Measurements from ENCODE around the gene GNA15.

The GNA15 gene

GRCh38 chr19:3121396-3121795, 14.4 kb upstream of the GNA15 start:
- DNase-seq (ENCODE audit: low read depth, low spot score): no peak

DNA sequence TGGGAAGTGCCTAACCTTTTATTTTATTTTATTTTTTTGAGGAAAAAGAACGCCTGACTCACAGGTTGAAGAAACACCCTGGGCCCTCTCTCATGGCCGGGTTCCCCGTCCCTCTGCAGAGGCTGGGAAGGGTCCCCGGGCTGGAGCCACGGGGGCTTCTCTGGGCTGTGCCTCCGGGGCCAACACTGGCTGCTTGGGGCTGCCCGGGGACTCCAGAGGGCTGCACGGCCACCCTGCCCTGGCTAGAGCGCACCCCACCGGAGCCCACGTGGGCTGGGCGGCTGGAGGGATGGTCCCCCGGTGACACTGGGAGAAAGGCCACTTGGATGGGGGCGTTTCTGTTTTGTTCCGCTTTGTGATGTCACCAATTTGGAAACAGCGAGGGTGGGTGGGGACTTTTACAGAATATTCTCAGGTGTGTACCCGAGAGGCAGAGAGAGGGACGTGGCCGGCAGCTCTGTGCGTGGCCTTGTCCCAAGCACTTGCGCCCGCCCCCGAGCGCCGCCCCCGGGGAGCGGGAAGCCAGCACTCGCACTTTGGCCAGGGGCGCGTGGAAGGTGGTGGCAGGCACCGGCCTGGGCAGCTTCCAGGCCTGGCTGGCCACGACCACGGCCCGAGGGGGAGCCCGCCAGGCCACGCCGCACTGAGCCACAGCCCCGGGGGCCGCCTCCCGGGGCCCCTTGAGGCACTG, 13.9 kb upstream of the GNA15 start:
- DNase-seq (ENCODE audit: low read depth, low spot score): no peak

DNA sequence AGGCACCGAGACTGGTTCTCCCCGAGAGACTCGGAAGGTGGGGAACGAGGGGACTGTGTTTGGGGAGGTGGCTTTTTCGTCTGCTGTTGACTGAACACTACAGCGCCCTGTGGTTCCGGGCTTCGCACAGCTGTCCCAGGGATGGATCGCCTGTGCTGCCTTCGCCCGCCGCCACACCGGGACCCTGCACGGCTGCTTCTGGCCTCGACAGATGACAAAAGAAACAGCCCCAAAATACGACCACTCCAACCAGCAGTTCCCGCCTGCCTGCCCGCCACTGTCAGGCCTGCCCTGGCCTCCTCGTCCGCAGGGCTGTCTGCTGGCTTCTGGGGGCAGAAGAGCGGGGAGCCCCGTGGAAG, 13.3 kb upstream of the GNA15 start:
- DNase-seq (ENCODE audit: low read depth, low spot score): no peak

DNA sequence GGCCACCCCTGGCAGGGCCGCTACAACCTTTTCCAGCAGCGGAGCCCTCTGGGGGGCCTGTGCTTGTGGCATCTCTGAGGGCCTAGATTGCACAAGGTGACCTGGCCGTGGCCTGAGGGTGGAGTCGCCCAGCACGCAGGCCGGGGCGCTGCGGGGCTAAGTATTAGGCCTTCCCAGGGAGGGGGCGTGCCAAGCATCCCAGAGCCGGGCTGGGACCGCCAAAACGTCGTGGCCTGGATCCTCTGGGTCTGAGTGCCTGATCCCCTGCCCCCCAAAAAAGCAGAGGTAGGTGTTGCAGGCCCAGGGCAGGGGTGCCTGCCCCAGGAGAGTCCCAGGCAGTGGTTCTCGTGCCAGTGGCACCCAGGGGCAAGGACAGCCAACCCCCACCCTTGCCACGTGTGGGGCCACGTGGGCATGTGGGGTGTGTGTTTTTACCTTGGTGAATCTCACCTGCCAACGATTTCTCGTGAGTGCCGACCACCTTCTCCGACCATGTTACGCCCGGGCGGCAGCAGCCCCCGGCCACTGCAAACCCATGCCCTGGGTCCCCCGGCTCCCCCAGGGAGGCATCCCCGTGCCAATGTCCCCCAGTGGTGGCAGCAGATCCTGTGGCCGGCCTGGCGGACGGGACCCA, 12.6 kb upstream of the GNA15 start:
- no peak for DNase-seq (ENCODE audit: low read depth, low spot score)

DNA sequence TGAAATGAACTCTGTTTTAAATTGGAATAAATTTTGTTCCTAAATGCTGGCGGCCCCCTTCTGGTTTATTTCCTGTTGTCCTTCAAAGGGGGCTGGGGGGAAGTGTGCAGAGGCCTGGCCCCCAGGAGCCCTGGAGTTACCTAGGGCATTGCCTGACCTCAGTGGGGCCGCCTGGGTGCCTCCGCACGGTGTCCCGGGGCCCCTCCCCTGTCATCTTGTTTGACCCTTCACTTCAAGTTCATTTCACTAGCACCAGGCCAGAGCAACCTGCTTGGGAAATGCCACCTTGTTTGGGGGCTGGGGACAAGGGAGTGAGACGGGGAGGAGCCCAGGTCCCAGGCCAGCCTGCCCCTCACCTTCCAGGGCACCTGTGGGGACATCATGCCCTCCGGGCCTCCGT, 11.9 kb upstream of the GNA15 start:
- DNase-seq (ENCODE audit: low read depth, low spot score): no peak

DNA sequence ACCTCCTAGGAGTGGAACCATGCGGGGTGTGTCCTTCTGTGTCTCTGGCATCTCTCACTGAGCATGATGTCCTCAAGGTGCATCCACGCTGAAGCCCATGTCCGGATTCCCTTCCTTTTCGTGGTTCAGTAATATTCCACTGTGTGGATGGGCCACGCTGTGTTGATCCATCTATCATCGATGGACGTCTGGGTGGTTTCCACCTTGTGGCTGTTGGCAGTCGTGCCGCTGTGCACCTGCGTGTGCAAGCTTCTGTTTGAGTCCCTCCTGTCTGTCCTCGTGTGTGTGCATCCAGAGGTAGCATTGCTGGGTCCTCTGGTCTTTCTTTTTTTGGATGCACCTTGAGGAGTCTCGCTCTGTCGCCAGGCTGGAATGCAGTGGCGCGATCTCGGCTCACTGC, 11.2 kb upstream of the GNA15 start:
- no peak for DNase-seq (ENCODE audit: low read depth, low spot score)

GRCh38 chr19:3125900-3126524, 9.8 kb upstream of the GNA15 start:
- no peak for DNase-seq (ENCODE audit: low read depth, low spot score)

DNA sequence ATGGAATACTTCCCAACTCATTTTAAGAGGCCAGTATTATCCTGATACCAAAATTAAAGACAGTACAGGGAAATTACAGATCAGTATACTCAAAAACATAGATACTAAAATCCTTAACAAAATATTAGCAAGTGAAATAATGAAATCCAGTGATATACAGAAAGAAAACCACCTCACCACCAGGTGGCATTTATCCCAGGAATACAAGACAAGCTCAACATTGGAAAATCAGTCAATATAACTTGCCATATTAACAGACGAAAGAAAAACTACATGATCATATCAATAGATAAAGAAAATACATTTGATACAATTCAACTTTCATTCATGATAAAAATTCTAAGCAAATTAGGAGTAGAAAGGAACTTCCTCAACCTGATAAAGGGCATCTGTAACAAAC, 6.7 kb upstream of the GNA15 start:
- DNase-seq (ENCODE audit: low read depth, low spot score): peak; percentile 47

GRCh38 chr19:3131168-3131567, 4.7 kb upstream of the GNA15 start:
- DNase-seq (ENCODE audit: low read depth, low spot score): no peak

DNA sequence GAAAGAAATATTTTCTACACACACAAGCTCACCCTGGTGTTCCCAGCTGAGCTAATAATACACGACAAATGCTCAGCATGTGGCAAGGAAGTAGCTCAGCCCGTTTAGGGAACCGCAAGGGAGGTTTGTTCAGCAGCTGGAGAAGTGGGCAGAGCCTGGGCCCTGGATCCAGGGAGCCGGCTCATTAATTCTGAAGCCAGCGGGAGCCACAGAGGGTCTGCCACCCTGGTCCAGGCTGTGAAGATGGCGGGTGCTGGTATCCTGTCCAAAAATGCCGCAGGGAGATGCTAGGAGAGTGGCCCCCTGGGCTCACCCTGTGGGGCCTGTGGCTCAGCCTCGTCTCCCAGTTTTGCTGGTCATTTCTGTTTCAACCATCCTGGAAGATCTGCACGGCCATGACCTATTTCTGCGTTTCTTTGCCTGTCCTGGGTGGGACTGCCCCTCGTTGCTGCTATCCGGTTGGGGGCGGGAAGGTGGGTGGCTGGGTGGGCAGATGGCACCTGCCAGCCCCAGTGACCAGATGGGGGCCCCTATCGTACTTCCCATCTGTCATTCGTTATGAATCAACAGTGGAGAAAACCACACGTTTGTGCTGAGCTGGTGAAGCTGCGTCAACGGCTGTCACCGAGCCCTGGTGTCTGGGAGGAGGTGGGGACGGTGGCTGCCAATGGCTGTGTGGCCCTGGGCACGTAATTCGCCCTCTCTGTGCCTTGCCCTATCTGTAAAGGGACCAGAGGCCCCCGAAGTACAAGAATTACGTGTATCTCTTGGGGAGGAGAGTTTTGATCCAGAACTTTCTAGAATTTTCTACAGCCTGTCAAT, 2.7 kb upstream of the GNA15 start:
- DNase-seq (ENCODE audit: low read depth, low spot score): peak; percentile 73

DNA sequence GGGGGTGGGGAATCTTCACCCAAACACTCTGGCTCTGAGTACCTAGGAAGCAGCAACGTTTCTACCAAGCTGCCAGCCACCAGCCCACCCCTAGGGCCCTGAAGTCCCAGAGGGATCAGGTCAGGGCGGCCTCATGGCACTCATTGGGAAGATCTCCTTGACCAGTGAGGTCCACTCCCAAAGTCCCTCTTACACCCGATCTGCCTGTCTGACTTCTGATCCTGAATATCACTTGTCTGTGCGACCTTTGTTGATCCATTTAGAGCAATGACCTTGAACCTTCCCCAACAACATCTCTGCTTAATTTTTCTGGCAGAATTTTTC, 2.1 kb upstream of the GNA15 start:
- DNase-seq (ENCODE audit: low read depth, low spot score): no peak

GRCh38 chr19:3136684-3137055, 837 bp downstream of the GNA15 start:
- no peak for DNase-seq (ENCODE audit: low read depth, low spot score)

DNA sequence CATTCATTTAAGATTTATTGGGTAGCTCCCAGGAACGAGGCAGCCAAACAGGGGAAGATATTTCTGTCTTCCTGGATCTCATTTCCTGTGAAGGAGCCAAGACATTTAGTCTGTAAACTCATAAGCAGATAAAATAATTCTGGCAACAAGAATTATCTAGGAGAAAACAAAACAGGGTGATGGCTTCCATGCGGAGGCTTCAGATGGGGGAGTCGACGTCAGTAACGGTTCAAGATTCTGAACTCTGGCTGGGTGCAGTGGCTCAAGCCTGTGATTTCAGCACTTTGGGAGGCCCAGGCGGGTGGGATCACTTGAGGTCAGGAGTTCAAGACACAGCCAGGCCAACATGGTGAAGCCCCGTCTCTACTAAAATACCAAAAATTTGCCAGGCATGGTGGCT, 1.3 kb downstream of the GNA15 start:
- DNase-seq (ENCODE audit: low read depth, low spot score): no peak

- DNase-seq (ENCODE audit: low read depth, low spot score): no peak
Observed at GRCh38 chr19:3138268-3138667, 2.4 kb downstream of the GNA15 start.

DNA sequence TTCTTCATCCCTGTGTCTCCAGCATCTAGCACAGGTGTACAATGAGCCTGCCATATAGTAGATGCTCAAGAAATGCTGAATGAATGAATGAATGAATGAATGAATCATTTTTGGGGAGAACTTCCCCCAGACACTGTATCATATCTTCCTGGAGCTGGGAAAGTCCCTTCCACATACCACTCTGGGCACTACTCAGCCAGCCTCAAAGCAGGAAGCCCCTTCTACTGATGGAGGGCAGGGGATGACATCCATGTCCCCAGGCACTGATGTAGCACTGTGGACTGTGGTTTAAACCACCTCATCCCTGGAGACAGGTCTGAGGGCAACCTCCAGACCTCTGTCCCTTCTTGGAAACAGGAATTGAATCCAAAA, 4.8 kb downstream of the GNA15 start:
- DNase-seq (ENCODE audit: low read depth, low spot score): no peak

- no peak for DNase-seq (ENCODE audit: low read depth, low spot score)
Observed at GRCh38 chr19:3142292-3142670, 6.4 kb downstream of the GNA15 start.

GRCh38 chr19:3142781-3143337, 7.0 kb downstream of the GNA15 start:
- DNase-seq (ENCODE audit: low read depth, low spot score): no peak

DNA sequence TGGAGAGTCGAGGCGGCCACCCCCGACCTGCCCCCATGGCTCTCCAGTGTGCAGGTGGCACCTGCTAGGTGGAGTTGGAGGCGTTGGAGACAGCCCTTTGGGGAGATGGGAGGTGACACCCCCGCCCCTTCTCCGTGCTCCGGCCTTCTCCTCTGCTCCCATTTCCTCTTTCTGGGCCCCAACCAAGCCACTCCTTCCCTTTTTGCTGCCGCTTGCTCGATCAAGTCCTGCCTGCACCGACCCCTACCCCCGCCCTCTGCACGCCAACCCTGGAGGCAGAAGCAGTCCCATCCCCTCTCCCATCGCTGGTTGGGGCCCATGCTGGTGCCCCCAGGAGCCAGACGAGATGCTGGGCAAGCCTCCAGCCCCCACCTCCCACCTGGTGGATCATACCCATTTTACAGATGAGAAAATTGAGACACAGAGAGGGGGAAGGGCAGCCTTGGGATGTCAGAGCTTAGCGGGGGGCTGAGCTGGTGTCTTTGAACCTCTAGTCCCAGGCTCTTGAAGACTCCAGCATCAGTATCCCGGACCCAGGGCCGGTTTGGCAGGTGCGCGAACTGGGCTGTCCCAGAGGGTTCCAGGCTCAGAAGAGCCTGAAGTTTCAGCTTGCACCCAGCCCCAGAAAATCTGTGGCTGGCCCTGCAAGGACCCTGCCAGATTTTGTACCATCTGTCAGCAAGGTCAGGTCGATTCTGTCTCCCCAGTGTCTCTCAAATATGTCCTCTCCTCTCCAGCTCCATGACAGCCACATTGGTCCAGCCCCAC, 10.3 kb downstream of the GNA15 start:
- DNase-seq (ENCODE audit: low read depth, low spot score): no peak

DNA sequence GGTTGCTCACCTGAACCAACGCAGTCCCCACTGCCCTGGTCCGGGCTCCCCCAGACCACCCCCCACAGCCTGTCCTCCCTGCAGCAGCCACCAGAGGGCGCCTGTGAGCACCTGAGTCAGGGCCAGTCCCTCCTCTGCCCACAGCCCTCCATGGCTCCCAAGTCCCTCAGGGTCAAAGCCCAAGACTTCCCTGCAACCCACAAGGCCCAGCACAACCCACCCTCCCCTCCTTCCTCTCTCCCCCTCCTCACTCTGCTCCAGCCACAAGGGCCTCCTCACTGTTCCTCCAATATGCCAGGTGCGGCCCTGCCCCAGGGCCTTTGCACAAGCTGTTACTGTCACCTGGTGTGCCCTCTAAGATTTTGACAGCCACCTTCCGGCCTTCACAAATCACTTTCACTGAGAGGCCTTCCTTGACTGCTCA, 10.9 kb downstream of the GNA15 start:
- DNase-seq (ENCODE audit: low read depth, low spot score): no peak

DNA sequence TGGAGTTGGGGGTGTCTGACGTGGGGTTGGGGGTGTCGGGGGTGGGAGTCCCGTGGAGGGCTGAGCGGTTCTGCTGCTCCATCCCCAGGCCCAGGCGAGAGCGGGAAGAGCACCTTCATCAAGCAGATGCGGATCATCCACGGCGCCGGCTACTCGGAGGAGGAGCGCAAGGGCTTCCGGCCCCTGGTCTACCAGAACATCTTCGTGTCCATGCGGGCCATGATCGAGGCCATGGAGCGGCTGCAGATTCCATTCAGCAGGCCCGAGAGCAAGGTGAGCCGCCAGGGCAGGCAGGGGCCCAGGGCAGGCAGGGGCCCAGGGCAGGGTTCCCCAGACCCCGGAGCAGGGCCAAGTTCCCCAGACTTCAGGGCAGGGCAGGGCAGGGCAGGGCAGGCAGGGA, 12.7 kb downstream of the GNA15 start:
- no peak for DNase-seq (ENCODE audit: low read depth, low spot score)

- no peak for DNase-seq (ENCODE audit: low read depth, low spot score)
Observed at GRCh38 chr19:3149089-3149488, 13.3 kb downstream of the GNA15 start.

All from smooth muscle cell of the brain vasculature (primary cell).